ENCODE data around the gene CDK6. TPM values are rescaled to one million over a fixed set of nuclear protein-coding genes. Genes with fewer than 3 reads are reported as not detected.

CDK6 gene
- total RNA-seq, 6 experiments from 2014 or later: 6.9 to 23.7 (median 17.0) TPM

DNA sequence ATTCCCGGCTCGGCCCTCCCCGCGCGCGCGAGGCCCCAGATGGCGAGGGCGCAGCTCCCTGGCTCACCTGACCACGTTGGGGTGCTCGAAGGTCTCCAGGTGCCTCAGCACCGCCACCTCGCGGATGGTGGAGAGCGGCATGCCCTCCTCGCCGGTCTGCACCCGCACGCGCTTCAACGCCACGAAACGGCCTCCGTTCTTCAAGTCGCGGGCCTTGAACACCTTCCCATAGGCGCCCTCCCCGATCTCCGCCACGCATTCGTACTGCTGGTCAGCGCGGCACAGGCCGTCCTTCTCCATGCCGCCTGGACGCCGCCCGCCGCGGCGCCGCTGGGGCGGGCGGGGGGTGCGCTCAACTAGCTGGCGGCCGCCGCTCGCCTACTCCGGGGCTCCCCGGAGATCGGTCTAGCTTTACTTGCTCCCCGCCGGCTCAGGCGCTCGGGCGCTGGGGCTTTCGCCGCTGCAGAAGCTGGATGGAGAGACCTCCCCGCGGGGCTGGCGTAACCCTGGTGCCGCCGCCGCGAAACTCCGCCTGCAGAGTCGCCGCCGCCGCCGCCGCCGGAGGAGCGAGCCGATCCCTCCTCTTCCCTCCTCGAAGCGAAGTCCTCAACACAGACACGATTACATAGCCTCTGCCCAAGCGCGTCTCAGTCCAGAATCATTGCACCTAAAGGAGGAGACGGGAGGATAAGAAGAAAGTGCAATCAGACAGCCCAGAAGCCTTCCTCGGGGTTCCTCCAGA lies 3.2 kb downstream of the CDK6 start:
- 0% methylated on average over 4 of the region's 83 CpGs for WGBS (ENCODE audit: insufficient coverage, low coverage, low lambda C conversion rate, missing lambda C conversion rate)
- TF ChIP-seq, protein P1, sequence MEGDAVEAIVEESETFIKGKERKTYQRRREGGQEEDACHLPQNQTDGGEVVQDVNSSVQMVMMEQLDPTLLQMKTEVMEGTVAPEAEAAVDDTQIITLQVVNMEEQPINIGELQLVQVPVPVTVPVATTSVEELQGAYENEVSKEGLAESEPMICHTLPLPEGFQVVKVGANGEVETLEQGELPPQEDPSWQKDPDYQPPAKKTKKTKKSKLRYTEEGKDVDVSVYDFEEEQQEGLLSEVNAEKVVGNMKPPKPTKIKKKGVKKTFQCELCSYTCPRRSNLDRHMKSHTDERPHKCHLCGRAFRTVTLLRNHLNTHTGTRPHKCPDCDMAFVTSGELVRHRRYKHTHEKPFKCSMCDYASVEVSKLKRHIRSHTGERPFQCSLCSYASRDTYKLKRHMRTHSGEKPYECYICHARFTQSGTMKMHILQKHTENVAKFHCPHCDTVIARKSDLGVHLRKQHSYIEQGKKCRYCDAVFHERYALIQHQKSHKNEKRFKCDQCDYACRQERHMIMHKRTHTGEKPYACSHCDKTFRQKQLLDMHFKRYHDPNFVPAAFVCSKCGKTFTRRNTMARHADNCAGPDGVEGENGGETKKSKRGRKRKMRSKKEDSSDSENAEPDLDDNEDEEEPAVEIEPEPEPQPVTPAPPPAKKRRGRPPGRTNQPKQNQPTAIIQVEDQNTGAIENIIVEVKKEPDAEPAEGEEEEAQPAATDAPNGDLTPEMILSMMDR (IDR thresholded peaks at IDR 0.05): peak; percentile 88 to 92 (median 90)
- TF ChIP-seq POLR2A (IDR thresholded peaks at IDR 0.05): no peak
- intact Hi-C loops (cut with DNase I): loop anchor here (10.0 kb wide), 2 partner anchors 138 to 208 kb away; no protein-coding TSS in a partner anchor
- Histone ChIP-seq H3K4me3 (peak overlapping the region; percentile 74 to 86 (median 80)), H3K4me1 (peaks cover 0 to 17% (median 0%) of the 10 kb centered on the region in 4 donors), H3K27me3 (no peaks in the 10 kb centered on the region), H3K36me3 (no peaks in the 10 kb centered on the region), H3K27ac (peak overlapping the region; percentile 74 to 87 (median 83)), H3K9me3 (no peaks in the 10 kb centered on the region)
- DNase-seq: peak; percentile 90 to 94 (median 92)
- peak; percentile 75 to 90 (median 81) for ATAC-seq

DNA sequence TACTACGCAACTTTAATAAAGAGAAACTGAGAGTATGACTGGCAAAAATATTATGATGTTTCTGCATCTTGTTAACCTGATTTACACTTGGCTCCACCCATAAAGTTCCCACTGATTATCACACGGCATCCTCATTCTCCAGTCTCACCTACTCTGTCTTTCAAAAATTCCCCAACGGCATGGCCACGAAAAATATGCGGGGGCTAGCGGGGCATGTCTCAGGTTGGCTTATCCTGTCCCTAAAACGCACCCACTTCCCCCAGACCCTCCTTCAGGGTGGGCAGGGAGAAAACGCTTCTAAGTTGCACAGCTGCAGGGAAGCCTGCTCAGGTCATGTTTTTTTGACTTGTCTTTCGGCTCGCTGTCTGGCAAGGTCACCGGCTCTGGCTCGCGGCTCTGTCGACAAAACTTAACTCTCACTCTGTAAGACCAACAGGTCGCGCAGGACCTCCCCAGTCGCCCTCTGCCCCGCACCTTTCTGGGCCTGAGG lies 3.8 kb downstream of the CDK6 start:
- intact Hi-C loops (cut with DNase I): loop anchor here (10.0 kb wide), 2 partner anchors 138 to 208 kb away; no protein-coding TSS in a partner anchor
- H3K27me3 ChIP-seq: no peaks in the 10 kb centered on the region
- TF ChIP-seq, protein P1 (IDR thresholded peaks at IDR 0.05): no peak
- DNase-seq (no peak), ATAC-seq (no peak)
- WGBS (ENCODE audit: insufficient coverage, low coverage, low lambda C conversion rate, missing lambda C conversion rate): 8% methylated on average over 7 of the region's 18 CpGs
- peaks cover 0 to 17% (median 0%) of the 10 kb centered on the region in 4 donors for H3K4me1 ChIP-seq
- H3K27ac ChIP-seq: peak overlapping the region; percentile 74 to 87 (median 83)
- peak overlapping the region; percentile 74 to 86 (median 80) for H3K4me3 ChIP-seq
- H3K36me3 ChIP-seq: no peaks in the 10 kb centered on the region
- no peaks in the 10 kb centered on the region for H3K9me3 ChIP-seq

DNA sequence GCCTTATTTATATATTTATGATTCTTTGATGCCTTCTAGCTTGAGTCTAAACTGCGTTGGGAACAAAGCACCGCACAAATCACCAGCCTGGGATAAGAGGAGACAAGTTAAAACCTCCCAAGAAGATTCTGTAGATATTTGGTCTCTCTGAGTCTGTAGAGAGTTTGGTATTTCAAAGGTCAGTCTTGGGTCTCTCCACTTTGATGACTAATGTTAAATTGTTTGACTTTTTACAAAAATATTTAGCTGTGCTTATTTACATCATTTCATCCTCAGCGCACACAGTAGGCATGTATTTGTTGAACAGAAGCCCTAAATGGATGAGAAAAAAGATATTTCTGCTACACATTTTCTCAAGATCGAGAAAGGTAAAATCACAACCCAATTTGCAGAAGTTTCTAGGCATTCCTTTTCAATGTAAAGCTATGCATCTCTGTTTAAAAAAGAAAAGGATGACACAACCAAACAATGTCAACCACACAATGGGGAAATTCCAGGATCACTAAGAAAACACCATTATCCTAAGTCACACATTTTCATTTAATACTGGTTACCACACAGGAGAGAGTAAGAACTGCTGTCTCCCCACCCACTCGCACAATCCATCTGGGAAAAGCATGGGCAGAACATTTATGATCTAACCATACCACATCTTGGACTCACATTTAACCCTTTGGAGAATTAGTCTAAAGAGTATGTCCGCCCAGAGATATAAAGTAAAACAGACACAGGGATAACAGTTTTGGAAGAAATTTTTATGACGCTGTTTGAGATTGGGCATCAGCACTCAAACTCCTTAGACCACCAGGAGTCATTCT lies 4.4 kb downstream of the CDK6 start:
- ATAC-seq (no peak), DNase-seq (no peak)
- H3K4me3 ChIP-seq: peak overlapping the region; percentile 74 to 86 (median 80)
- intact Hi-C loops (cut with DNase I): loop anchor here (10.0 kb wide), 2 partner anchors 137 to 207 kb away; no protein-coding TSS in a partner anchor
- 43% methylated on average over 7 of the region's 7 CpGs for WGBS (ENCODE audit: insufficient coverage, low coverage, low lambda C conversion rate, missing lambda C conversion rate)
- no peaks in the 10 kb centered on the region for H3K27me3 ChIP-seq
- H3K27ac ChIP-seq: peak overlapping the region in 1 of 3 donors; percentile 87
- H3K4me1 ChIP-seq: peaks cover 0 to 17% (median 0%) of the 10 kb centered on the region in 4 donors
- no peaks in the 10 kb centered on the region for H3K9me3 ChIP-seq
- H3K36me3 ChIP-seq: no peaks in the 10 kb centered on the region
- no peak for TF ChIP-seq POLR2A (IDR thresholded peaks at IDR 0.05)
- TF ChIP-seq, protein P1 (IDR thresholded peaks at IDR 0.05): no peak

DNA sequence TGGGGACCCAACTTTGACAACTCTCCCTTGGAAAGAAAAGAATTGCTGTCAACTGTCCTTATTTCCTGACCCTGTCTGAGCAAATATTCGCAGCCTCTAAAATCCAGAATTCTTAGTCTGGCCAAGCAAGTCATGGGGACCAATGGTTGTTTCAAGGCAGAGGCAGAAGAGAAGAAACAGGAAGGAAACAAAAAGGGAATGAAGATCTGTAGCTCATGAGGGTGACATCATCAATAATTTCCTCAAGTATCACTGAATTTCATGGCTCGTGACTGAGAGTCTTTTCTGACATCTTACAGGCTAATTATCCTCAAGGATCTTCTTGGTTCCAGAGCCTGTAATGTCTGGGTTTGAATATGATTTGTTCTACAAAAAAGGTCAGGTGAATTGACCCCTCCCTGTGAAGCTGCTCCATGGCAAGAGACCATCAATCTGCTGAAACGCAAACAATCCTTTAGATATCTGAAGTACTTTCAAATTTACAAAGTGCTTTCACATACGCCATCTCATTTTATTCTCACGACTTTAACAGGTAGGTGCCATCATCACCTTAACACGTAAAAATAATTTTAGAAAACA lies 5.8 kb downstream of the CDK6 start:
- Histone ChIP-seq H3K9me3 (no peaks in the 10 kb centered on the region), H3K36me3 (no peaks in the 10 kb centered on the region), H3K27ac (no peak overlapping the region), H3K27me3 (no peaks in the 10 kb centered on the region), H3K4me1 (peaks cover 0 to 17% (median 0%) of the 10 kb centered on the region in 4 donors), H3K4me3 (no peak overlapping the region)
- intact Hi-C loops (cut with DNase I): loop anchor here (10.0 kb wide), 2 partner anchors 136 to 206 kb away; no protein-coding TSS in a partner anchor
- DNase-seq (no peak), ATAC-seq (no peak)
- no peak for TF ChIP-seq POLR2A (IDR thresholded peaks at IDR 0.05)
- TF ChIP-seq, protein P1 (IDR thresholded peaks at IDR 0.05): no peak
- 59% methylated on average over 6 of the region's 6 CpGs for WGBS (ENCODE audit: insufficient coverage, low coverage, low lambda C conversion rate, missing lambda C conversion rate)

All from right lobe of liver (tissue), 6 donors.